Stimulated activated CD4-positive, alpha-beta T cell treated with anti-CD3 and anti-CD28 coated beads, Interleukin-1b, Interleukin-23, amount 100 ng/mL, for 48 hours (primary cell): Measurements from ENCODE around the gene DDX28.

Experiments used
- DNase-seq: peaks from one replicate; pipeline ENCODE4 v3.0.0-alpha.2; 2020

The DDX28 gene

GRCh38 chr16:68022728-68023537, at the start of gene DDX28, which contains the start of gene DUS2:
DDX28 (minus strand) TSS chr16:68023232; CDS start chr16:68023202, 30 bp downstream.
DUS2 (plus strand) TSS chr16:68023284; CDS start chr16:68038024, 14,740 bp downstream.
- peak; percentile 93 for DNase-seq

- no peak for DNase-seq
These were observed 49.1 kb upstream of the DDX28 start for GRCh38 chr16:68072038-68072695.

GRCh38 chr16:68071518-68071901, 48.5 kb upstream of the DDX28 start:
- DNase-seq = no peak

- no peak for DNase-seq
These were observed 47.9 kb upstream of the DDX28 start for GRCh38 chr16:68070806-68071517.

GRCh38 chr16:68070249-68070730, 47.3 kb upstream of the DDX28 start:
- DNase-seq = no peak

GRCh38 chr16:68069511-68070248, 46.6 kb upstream of the DDX28 start:
- DNase-seq = no peak

- no peak for DNase-seq
These were observed 45.9 kb upstream of the DDX28 start for GRCh38 chr16:68068926-68069325.

- DNase-seq = no peak
These were observed 43.7 kb upstream of the DDX28 start for GRCh38 chr16:68066763-68067162.

GRCh38 chr16:68065716-68066305, 42.8 kb upstream of the DDX28 start:
- DNase-seq = no peak

GRCh38 chr16:68064791-68065365, 41.8 kb upstream of the DDX28 start:
- peak; percentile 66 for DNase-seq

GRCh38 chr16:68062910-68063393, 39.9 kb upstream of the DDX28 start:
- no peak for DNase-seq

- DNase-seq = no peak
These were observed 38.4 kb upstream of the DDX28 start for GRCh38 chr16:68061396-68061795.

GRCh38 chr16:68059804-68060203, 36.8 kb upstream of the DDX28 start:
- DNase-seq = no peak

- DNase-seq = no peak
These were observed 32.4 kb upstream of the DDX28 start for GRCh38 chr16:68055395-68055794.

GRCh38 chr16:68049449-68049848, 26.4 kb upstream of the DDX28 start:
- DNase-seq = no peak

- DNase-seq = no peak
These were observed 25.0 kb upstream of the DDX28 start for GRCh38 chr16:68047987-68048386.

GRCh38 chr16:68046106-68046505, 23.1 kb upstream of the DDX28 start:
- no peak for DNase-seq

- no peak for DNase-seq
These were observed 18.8 kb upstream of the DDX28 start for GRCh38 chr16:68041783-68042182.

GRCh38 chr16:68040506-68041288, 17.7 kb upstream of the DDX28 start:
- peak; percentile 90 for DNase-seq

GRCh38 chr16:68037841-68038597, 15.0 kb upstream of the DDX28 start:
- no peak for DNase-seq
